ENCODE data around the gene SMC3.

DNA sequence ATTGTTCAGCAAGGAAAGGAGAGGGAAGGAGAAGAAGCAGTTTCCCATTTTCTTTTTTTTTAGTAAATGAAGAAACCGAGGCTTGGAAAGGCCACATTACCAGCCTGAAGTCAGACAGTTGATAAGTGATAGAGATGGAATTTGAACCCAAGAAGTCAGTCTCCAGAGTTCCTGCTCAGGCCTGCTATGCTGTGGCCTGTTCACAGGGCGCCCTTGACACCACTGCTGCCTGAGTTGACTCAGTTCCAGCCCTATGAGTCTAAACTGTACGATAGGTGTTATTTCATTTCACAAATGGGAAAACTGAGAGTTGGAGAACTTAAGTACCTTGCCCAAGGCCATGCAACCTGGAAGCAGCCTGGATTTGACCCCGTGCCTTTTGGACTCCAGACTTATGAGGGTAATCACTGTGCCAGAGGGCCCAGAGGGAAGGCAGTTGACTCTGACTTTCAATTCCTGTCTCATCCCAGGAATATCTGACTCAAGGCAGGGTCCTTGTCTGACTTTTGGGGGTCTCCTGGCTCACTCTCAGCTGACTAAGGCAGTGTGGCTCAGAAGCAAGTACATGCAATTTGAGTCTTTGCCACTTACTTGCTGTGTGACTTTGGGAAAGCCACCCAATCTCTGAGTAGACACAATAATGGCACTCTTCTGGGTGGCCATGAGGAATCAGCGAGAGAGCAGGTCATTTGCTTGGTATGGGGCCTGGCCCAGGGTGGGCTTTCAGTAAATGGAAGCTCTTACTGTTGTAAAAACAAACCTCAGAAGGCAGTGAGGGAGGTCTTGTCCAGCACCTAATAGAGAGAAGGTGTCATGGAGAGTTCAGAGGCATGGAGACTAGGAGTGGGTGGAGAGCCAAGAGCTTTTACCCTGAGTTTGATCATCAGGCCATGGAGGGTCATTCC, 58.7 kb downstream of the SMC3 start:
- no peak for TF ChIP-seq EZH2phosphoT487 (IDR thresholded peaks at IDR 0.05; ENCODE audit: borderline replicate concordance, low read depth, low read length)
- TF ChIP-seq, protein P1, sequence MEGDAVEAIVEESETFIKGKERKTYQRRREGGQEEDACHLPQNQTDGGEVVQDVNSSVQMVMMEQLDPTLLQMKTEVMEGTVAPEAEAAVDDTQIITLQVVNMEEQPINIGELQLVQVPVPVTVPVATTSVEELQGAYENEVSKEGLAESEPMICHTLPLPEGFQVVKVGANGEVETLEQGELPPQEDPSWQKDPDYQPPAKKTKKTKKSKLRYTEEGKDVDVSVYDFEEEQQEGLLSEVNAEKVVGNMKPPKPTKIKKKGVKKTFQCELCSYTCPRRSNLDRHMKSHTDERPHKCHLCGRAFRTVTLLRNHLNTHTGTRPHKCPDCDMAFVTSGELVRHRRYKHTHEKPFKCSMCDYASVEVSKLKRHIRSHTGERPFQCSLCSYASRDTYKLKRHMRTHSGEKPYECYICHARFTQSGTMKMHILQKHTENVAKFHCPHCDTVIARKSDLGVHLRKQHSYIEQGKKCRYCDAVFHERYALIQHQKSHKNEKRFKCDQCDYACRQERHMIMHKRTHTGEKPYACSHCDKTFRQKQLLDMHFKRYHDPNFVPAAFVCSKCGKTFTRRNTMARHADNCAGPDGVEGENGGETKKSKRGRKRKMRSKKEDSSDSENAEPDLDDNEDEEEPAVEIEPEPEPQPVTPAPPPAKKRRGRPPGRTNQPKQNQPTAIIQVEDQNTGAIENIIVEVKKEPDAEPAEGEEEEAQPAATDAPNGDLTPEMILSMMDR (conservative IDR thresholded peaks at IDR 0.05; ENCODE audit: low read length): no peak

All from OCI-LY7 (cell line).